ENCODE results near the gene HAUS7. TPM values are rescaled to one million over a fixed set of nuclear protein-coding genes. Genes with fewer than 3 reads are reported as not detected.

The HAUS7 gene
- polyA plus RNA-seq, 1 donor from 2014 or later, result 27.7 TPM

DNA sequence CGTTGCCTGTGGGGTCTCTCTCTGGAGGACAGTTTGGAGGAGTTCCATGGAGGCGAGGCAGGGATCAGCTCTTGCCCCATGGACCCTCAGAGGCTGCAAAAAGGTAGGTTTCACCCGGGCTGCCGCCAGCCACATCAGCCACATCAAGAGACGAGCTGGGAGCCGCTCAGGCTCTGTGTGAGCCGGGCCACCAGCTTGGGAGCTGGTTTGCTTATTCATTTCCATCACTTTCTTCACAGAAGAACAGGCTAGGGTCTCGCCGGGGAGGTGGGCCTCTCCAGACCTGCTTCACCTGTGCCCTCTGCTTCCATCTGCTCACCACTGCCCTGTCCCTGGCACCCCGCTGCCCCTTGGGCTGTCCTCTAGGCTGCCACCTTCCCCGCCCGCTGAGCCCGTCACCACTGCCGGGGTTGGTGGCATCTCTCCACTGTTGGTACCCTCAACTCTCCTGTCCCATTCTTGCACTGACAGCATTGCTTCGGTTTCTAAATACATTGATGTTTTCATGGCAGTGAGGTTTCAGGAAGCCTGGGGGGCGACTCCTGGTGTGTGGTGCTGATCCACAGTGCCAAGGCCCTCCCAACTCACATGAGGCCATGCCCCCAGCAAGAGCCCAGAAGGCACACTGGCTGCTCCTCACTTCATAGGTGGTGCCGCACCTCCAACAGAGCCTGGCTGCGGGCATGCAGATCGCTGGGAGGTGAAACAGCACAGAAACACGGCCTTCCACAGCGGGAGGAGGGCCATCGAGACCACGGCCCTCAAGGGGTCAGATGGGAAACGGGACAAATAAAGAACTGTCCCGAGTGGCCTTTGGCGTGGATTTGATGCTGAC lies 20.0 kb downstream of the HAUS7 start:
- Histone ChIP-seq H3K27me3 (ENCODE audit: insufficient read depth, low read depth, low read length) (no peaks in the 10 kb centered on the region), H3K27ac (ENCODE audit: low read length) (no peak overlapping the region), H3K4me2 (ENCODE audit: low read length) (no peak overlapping the region), H3K9me2 (ENCODE audit: insufficient read depth, low read length) (no peaks in the 10 kb centered on the region), H4K20me1 (ENCODE audit: insufficient read depth) (no peaks in the 10 kb centered on the region), H3K36me3 (ENCODE audit: insufficient read depth, low read length) (no peaks in the 10 kb centered on the region), H2AFZ (ENCODE audit: low read depth, low read length) (no peak overlapping the region), H3K4me3 (ENCODE audit: low read length) (no peak overlapping the region), H3F3A (ENCODE audit: insufficient read depth, low read length, poor library complexity, severe bottlenecking) (no peaks in the 10 kb centered on the region), H3K9me3 (ENCODE audit: low read length) (no peaks in the 10 kb centered on the region), H3K9ac (ENCODE audit: low read length) (no peak overlapping the region), H3K79me2 (replicated peaks; ENCODE audit: insufficient read depth, low read length) (no peaks in the 10 kb centered on the region)
- TF ChIP-seq, protein P1, sequence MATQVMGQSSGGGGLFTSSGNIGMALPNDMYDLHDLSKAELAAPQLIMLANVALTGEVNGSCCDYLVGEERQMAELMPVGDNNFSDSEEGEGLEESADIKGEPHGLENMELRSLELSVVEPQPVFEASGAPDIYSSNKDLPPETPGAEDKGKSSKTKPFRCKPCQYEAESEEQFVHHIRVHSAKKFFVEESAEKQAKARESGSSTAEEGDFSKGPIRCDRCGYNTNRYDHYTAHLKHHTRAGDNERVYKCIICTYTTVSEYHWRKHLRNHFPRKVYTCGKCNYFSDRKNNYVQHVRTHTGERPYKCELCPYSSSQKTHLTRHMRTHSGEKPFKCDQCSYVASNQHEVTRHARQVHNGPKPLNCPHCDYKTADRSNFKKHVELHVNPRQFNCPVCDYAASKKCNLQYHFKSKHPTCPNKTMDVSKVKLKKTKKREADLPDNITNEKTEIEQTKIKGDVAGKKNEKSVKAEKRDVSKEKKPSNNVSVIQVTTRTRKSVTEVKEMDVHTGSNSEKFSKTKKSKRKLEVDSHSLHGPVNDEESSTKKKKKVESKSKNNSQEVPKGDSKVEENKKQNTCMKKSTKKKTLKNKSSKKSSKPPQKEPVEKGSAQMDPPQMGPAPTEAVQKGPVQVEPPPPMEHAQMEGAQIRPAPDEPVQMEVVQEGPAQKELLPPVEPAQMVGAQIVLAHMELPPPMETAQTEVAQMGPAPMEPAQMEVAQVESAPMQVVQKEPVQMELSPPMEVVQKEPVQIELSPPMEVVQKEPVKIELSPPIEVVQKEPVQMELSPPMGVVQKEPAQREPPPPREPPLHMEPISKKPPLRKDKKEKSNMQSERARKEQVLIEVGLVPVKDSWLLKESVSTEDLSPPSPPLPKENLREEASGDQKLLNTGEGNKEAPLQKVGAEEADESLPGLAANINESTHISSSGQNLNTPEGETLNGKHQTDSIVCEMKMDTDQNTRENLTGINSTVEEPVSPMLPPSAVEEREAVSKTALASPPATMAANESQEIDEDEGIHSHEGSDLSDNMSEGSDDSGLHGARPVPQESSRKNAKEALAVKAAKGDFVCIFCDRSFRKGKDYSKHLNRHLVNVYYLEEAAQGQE (IDR thresholded peaks at IDR 0.05; ENCODE audit: borderline replicate concordance), result no peak
- TF ChIP-seq TAF1 (IDR thresholded peaks at IDR 0.05; ENCODE audit: low read depth) (no peak), RAD21 (conservative IDR thresholded peaks at IDR 0.05) (no peak), POLR2AphosphoS5 (IDR thresholded peaks at IDR 0.05) (no peak), EZH2 (IDR thresholded peaks at IDR 0.05; ENCODE audit: borderline replicate concordance, insufficient read depth, low read length, poor library complexity, severe bottlenecking) (no peak), SMC3 (conservative IDR thresholded peaks at IDR 0.05; ENCODE audit: poor library complexity) (no peak), MXI1 (conservative IDR thresholded peaks at IDR 0.05; ENCODE audit: poor library complexity, severe bottlenecking) (no peak), EP300 (conservative IDR thresholded peaks at IDR 0.05; ENCODE audit: poor library complexity, severe bottlenecking) (no peak)
- TF ChIP-seq, protein P2, sequence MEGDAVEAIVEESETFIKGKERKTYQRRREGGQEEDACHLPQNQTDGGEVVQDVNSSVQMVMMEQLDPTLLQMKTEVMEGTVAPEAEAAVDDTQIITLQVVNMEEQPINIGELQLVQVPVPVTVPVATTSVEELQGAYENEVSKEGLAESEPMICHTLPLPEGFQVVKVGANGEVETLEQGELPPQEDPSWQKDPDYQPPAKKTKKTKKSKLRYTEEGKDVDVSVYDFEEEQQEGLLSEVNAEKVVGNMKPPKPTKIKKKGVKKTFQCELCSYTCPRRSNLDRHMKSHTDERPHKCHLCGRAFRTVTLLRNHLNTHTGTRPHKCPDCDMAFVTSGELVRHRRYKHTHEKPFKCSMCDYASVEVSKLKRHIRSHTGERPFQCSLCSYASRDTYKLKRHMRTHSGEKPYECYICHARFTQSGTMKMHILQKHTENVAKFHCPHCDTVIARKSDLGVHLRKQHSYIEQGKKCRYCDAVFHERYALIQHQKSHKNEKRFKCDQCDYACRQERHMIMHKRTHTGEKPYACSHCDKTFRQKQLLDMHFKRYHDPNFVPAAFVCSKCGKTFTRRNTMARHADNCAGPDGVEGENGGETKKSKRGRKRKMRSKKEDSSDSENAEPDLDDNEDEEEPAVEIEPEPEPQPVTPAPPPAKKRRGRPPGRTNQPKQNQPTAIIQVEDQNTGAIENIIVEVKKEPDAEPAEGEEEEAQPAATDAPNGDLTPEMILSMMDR (IDR thresholded peaks at IDR 0.05; ENCODE audit: poor library complexity, severe bottlenecking), result no peak

DNA sequence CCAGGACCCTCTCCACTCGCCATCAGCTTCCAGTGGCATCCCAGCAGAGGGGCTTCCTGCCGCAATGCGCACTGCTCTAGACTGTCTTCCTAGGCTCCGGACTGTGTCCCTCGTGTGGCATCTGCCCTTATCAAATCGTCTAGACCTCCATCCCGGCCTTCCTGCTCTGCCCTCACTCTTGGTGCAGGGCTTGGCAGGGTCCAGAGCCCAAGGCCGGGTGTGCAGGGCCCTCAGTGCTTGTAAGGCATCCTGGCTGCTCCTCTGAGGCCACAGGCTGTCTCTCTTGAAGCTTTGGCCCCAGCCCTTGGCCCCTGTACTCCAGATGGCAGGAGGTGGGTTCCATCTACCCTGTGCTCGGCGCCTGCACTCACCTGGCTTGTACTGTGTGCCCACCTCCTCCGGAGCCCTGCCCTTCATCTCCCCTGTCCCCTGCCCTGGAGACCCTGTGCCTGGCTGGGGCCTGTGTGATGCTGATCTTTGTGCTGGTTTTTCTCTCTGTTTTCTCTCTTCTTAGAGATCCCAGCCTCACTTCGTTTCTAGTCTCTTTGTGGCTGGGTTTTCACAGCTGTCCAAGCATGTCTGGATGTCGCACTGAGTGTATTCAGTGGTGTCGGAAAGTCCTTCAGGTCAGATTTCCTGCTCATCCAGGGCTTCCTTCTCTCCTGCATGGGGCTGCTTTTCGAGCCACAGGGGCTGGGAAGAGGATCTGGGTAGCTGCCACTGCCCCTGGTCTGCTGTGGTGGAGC lies 20.8 kb downstream of the HAUS7 start:
- Histone ChIP-seq H3K36me3 (ENCODE audit: insufficient read depth, low read length) (no peaks in the 10 kb centered on the region), H3K27me3 (ENCODE audit: insufficient read depth, low read depth, low read length) (no peaks in the 10 kb centered on the region), H3K4me3 (ENCODE audit: low read length) (no peak overlapping the region), H3K9ac (ENCODE audit: low read length) (no peak overlapping the region), H3K9me3 (ENCODE audit: low read length) (no peaks in the 10 kb centered on the region), H2AFZ (ENCODE audit: low read depth, low read length) (no peak overlapping the region), H3K4me2 (ENCODE audit: low read length) (no peak overlapping the region), H3K9me2 (ENCODE audit: insufficient read depth, low read length) (no peaks in the 10 kb centered on the region), H3K27ac (ENCODE audit: low read length) (no peak overlapping the region), H3F3A (ENCODE audit: insufficient read depth, low read length, poor library complexity, severe bottlenecking) (no peaks in the 10 kb centered on the region), H3K79me2 (replicated peaks; ENCODE audit: insufficient read depth, low read length) (no peaks in the 10 kb centered on the region), H4K20me1 (ENCODE audit: insufficient read depth) (no peaks in the 10 kb centered on the region)
- TF ChIP-seq, protein P1 (IDR thresholded peaks at IDR 0.05; ENCODE audit: borderline replicate concordance), result no peak
- no peak for TF ChIP-seq EZH2 (IDR thresholded peaks at IDR 0.05; ENCODE audit: borderline replicate concordance, insufficient read depth, low read length, poor library complexity, severe bottlenecking)
- TF ChIP-seq TAF1 (IDR thresholded peaks at IDR 0.05; ENCODE audit: low read depth), result no peak
- TF ChIP-seq SMC3 (conservative IDR thresholded peaks at IDR 0.05; ENCODE audit: poor library complexity), result no peak

All from neural cell (in vitro differentiated cells).